Nephron (organoid): ENCODE measurements around the gene KDM4B.

ENCODE experiments used
- H3K27ac Mint-ChIP-seq, 3 experiments: 2 replicates each; pipeline ENCODE4 v1.8.0; 2020; ENCODE audit warnings: mixed read lengths in 3 of 3, mild to moderate bottlenecking in 2 of 3, moderate library complexity in 1 of 3
- H3K27me3 Mint-ChIP-seq: 2 replicates; pipeline ENCODE4 v1.8.0; 2021; ENCODE audit warnings: low read depth, mild to moderate bottlenecking, moderate library complexity, mixed read lengths
- H3K36me3 Mint-ChIP-seq: 2 replicates; pipeline ENCODE4 v1.8.0; 2020; ENCODE audit warnings: low read depth, mixed read lengths
- H3K4me1 Mint-ChIP-seq: 2 replicates; pipeline ENCODE4 v1.8.0; 2020; ENCODE audit warnings: mixed read lengths
- H3K4me3 Mint-ChIP-seq, 3 experiments: 2 replicates each; pipeline ENCODE4 v1.8.0; 2020; ENCODE audit warnings: mild to moderate bottlenecking in 3 of 3, mixed read lengths in 3 of 3, moderate library complexity in 2 of 3
- H3K9me3 Mint-ChIP-seq: 2 replicates; pipeline ENCODE4 v1.8.0; 2020; ENCODE audit warnings: mixed read lengths
- CTCF ChIP-seq, 3 experiments: fragments of 200-600 bp; sonication (generic); IDR thresholded peaks; one replicate each; pipeline ENCODE4 v1.5.0; 2021; ENCODE audit warnings: antibody characterized with exemption in 3 of 3; ENCODE audit not compliant: unreplicated experiment in 3 of 3

Gene KDM4B

GRCh38 chr19:5115351-5115750, 146.4 kb downstream of the KDM4B start:
- H3K27ac Mint-ChIP-seq: no peak overlapping the region
- H3K4me1 Mint-ChIP-seq: peaks cover 11% of the 10 kb centered on the region
- TF ChIP-seq CTCF (IDR thresholded peaks at IDR 0.05; ENCODE audit: unreplicated experiment in 3 of 3): no peak
- H3K36me3 Mint-ChIP-seq: peaks cover 43% of the 10 kb centered on the region
- H3K27me3 Mint-ChIP-seq: no peaks in the 10 kb centered on the region
- peaks cover 4% of the 10 kb centered on the region for H3K9me3 Mint-ChIP-seq
- H3K4me3 Mint-ChIP-seq: no peak overlapping the region

- Mint-ChIP-seq H3K4me3 (no peak overlapping the region), H3K27ac (no peak overlapping the region), H3K27me3 (no peaks in the 10 kb centered on the region), H3K36me3 (peaks cover 43% of the 10 kb centered on the region), H3K9me3 (peaks cover 4% of the 10 kb centered on the region), H3K4me1 (peaks cover 11% of the 10 kb centered on the region)
- TF ChIP-seq CTCF (IDR thresholded peaks at IDR 0.05; ENCODE audit: unreplicated experiment in 3 of 3): no peak
Measured at GRCh38 chr19:5115771-5116202, 146.9 kb downstream of the KDM4B start.

- no peak overlapping the region for H3K4me3 Mint-ChIP-seq
- H3K4me1 Mint-ChIP-seq: peaks cover 15% of the 10 kb centered on the region
- TF ChIP-seq CTCF (IDR thresholded peaks at IDR 0.05; ENCODE audit: unreplicated experiment in 3 of 3): no peak
- H3K9me3 Mint-ChIP-seq: peaks cover 4% of the 10 kb centered on the region
- H3K36me3 Mint-ChIP-seq: peaks cover 47% of the 10 kb centered on the region
- no peaks in the 10 kb centered on the region for H3K27me3 Mint-ChIP-seq
- no peak overlapping the region for H3K27ac Mint-ChIP-seq
Measured at GRCh38 chr19:5116292-5116691, 147.4 kb downstream of the KDM4B start.

GRCh38 chr19:5117421-5117820, 148.5 kb downstream of the KDM4B start:
- Mint-ChIP-seq H3K36me3 (peaks cover 44% of the 10 kb centered on the region), H3K4me1 (peaks cover 23% of the 10 kb centered on the region), H3K27ac (no peak overlapping the region), H3K4me3 (no peak overlapping the region), H3K9me3 (peaks cover 4% of the 10 kb centered on the region), H3K27me3 (no peaks in the 10 kb centered on the region)
- TF ChIP-seq CTCF (IDR thresholded peaks at IDR 0.05; ENCODE audit: unreplicated experiment in 3 of 3): no peak

- H3K27ac Mint-ChIP-seq: no peak overlapping the region
- H3K4me3 Mint-ChIP-seq: no peak overlapping the region
- peaks cover 4% of the 10 kb centered on the region for H3K9me3 Mint-ChIP-seq
- no peak for TF ChIP-seq CTCF (IDR thresholded peaks at IDR 0.05; ENCODE audit: unreplicated experiment in 3 of 3)
- peaks cover 20% of the 10 kb centered on the region for H3K4me1 Mint-ChIP-seq
- H3K27me3 Mint-ChIP-seq: no peaks in the 10 kb centered on the region
- H3K36me3 Mint-ChIP-seq: peaks cover 42% of the 10 kb centered on the region
Measured at GRCh38 chr19:5118026-5118425, 149.1 kb downstream of the KDM4B start.

GRCh38 chr19:5119297-5119998, 150.5 kb downstream of the KDM4B start:
- peaks cover 4% of the 10 kb centered on the region for H3K9me3 Mint-ChIP-seq
- H3K4me1 Mint-ChIP-seq: peaks cover 20% of the 10 kb centered on the region
- H3K27ac Mint-ChIP-seq: peak overlapping the region in 1 of 3 experiments; percentile 44
- H3K27me3 Mint-ChIP-seq: no peaks in the 10 kb centered on the region
- H3K4me3 Mint-ChIP-seq: no peak overlapping the region
- peaks cover 46% of the 10 kb centered on the region for H3K36me3 Mint-ChIP-seq
- no peak for TF ChIP-seq CTCF (IDR thresholded peaks at IDR 0.05; ENCODE audit: unreplicated experiment in 3 of 3)
